Measurements from ENCODE around the gene EIF5A.

DNA sequence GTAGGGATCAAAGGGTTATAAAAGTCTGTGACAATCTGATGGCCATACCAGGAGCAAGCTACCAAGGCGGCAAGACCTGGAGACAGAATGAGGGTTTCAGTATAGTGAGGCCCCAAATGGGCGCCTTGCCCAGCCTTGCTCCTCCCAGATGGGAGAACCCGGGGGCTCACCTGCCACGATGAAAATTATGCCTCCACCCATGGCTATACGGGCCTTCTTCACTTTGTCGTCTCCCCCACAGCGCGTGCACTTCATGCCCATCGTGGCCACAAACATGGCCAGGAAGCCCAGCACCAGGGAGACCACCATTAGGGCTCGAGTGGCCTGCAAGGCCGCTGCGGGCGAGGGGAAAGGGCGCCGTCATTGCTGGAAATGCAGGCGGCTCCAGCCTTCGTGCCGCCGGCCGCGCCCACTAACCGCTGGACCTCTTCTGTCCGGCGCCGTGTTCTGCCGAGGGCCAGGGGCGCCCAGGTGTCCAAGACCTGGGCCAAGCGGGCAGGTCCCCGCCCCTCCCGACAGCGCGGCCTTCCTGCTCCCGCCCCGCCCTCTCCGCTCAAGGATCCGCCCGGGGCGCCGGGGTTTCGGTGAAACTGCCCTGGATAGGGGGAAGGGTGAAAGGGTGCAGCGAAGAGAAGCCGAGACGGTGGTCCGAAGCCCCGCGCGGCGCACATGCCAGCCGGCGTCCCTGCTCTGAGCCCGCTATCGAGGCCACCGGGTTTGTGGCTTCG is 46.6 kb upstream of the EIF5A start:
- TF ChIP-seq POLR2AphosphoS5 (IDR thresholded peaks at IDR 0.05) = no peak
- no peak for TF ChIP-seq POLR2A (IDR thresholded peaks at IDR 0.05)
- TF ChIP-seq, protein P1, sequence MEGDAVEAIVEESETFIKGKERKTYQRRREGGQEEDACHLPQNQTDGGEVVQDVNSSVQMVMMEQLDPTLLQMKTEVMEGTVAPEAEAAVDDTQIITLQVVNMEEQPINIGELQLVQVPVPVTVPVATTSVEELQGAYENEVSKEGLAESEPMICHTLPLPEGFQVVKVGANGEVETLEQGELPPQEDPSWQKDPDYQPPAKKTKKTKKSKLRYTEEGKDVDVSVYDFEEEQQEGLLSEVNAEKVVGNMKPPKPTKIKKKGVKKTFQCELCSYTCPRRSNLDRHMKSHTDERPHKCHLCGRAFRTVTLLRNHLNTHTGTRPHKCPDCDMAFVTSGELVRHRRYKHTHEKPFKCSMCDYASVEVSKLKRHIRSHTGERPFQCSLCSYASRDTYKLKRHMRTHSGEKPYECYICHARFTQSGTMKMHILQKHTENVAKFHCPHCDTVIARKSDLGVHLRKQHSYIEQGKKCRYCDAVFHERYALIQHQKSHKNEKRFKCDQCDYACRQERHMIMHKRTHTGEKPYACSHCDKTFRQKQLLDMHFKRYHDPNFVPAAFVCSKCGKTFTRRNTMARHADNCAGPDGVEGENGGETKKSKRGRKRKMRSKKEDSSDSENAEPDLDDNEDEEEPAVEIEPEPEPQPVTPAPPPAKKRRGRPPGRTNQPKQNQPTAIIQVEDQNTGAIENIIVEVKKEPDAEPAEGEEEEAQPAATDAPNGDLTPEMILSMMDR (IDR thresholded peaks at IDR 0.05) = no peak
- no peak for TF ChIP-seq EP300 (IDR thresholded peaks at IDR 0.05)
